PFSK-1 (cell line): Measurements from ENCODE around the gene OR4D9.

Source experiments
- FOXP2 ChIP-seq: optimal IDR thresholded peaks from 2 replicates; pipeline ENCODE3; 2011; ENCODE audit warnings: borderline replicate concordance, control low read depth, inconsistent platforms; ENCODE audit not compliant: insufficient read depth; ENCODE audit errors: extremely low read length, extremely low read depth
- POLR2AphosphoS5 ChIP-seq: IDR thresholded peaks from 2 replicates; pipeline ENCODE4 v1.6.1; 2012; ENCODE audit warnings: low read depth, mild to moderate bottlenecking, control low read depth, low read length, moderate library complexity
- SIN3A ChIP-seq: IDR thresholded peaks from 2 replicates; pipeline ENCODE4 v1.6.1; 2012; ENCODE audit warnings: mild to moderate bottlenecking, low read length, moderate library complexity, borderline replicate concordance; ENCODE audit not compliant: insufficient read depth
- TAF1 ChIP-seq: IDR thresholded peaks from 2 replicates; pipeline ENCODE4 v1.6.1; 2012; ENCODE audit warnings: low read length, control low read depth, borderline replicate concordance; ENCODE audit not compliant: insufficient read depth
- TF ChIP-seq, protein P1 (sequence below), 2 experiments: IDR thresholded peaks; 2 replicates each; pipeline versions ENCODE4 v1.6.1 to v1.8.0; 2011 to 2012; ENCODE audit warnings: low read depth in 2 of 2, low read length in 2 of 2, control low read depth in 1 of 2, inconsistent platforms in 1 of 2, mild to moderate bottlenecking in 1 of 2, moderate library complexity in 1 of 2; ENCODE audit not compliant: insufficient read depth in 1 of 2

Gene OR4D9

DNA sequence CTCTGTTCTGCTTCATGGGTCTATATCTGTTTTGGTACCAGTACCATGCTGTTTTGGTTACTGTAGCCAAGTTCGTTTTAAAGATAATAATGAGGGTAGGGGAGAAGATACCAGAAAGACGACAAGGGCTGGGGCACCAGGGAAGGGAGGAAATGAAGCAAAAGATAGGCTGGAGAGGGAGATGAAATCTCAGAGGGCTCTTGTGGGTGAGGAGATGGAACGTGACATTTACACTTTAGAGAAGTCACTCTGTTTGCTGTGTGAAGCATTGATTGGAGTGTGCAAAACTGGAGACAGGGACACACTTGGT is 33.5 kb downstream of the OR4D9 start:
- no peak for TF ChIP-seq FOXP2

DNA sequence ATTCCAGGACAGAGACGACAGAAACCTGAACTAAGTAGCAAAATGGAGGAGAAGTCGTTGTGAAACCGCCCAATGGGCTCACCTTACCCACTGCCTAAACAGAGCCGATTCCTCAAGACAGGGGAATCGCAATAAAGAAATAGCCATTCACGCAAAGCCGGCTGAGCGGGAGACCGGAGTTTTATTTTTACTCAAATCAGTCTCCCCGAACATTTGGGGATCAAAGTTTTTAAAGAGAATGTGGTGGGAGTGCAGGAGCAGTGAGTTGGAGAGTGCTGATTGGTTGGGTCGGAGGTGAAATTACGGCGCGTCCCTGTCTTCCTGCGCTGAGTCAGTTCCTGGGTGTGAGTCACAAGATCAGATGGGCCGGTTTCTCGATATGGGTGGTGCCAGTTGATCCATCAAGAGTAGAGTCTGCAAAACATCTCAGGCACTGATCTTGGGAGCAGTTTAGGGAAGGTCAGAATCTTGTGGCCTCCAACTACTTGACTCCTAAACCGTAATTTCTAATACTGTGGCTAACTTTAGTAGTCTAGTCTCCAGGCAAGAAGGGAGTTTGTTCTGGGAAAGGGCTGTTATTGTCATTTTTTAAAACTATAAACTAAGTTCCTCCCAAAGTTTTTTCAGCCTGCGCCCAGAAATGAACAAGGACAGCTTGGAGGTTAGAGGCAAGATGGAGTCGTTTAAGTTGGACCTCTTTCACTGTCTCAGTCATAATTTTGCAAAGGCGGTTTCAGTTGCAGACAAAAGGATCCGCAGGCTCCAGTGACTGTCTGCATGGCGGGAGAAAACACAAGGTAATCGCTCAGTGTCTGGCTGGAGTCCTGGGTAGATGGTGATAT is 34.1 kb downstream of the OR4D9 start:
- TF ChIP-seq POLR2AphosphoS5 (no peak), FOXP2 (no peak), SIN3A (no peak), TAF1 (no peak)
- TF ChIP-seq, protein P1, sequence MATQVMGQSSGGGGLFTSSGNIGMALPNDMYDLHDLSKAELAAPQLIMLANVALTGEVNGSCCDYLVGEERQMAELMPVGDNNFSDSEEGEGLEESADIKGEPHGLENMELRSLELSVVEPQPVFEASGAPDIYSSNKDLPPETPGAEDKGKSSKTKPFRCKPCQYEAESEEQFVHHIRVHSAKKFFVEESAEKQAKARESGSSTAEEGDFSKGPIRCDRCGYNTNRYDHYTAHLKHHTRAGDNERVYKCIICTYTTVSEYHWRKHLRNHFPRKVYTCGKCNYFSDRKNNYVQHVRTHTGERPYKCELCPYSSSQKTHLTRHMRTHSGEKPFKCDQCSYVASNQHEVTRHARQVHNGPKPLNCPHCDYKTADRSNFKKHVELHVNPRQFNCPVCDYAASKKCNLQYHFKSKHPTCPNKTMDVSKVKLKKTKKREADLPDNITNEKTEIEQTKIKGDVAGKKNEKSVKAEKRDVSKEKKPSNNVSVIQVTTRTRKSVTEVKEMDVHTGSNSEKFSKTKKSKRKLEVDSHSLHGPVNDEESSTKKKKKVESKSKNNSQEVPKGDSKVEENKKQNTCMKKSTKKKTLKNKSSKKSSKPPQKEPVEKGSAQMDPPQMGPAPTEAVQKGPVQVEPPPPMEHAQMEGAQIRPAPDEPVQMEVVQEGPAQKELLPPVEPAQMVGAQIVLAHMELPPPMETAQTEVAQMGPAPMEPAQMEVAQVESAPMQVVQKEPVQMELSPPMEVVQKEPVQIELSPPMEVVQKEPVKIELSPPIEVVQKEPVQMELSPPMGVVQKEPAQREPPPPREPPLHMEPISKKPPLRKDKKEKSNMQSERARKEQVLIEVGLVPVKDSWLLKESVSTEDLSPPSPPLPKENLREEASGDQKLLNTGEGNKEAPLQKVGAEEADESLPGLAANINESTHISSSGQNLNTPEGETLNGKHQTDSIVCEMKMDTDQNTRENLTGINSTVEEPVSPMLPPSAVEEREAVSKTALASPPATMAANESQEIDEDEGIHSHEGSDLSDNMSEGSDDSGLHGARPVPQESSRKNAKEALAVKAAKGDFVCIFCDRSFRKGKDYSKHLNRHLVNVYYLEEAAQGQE (IDR thresholded peaks at IDR 0.05; ENCODE audit: insufficient read depth in 1 of 2, low read depth in 2 of 2, low read length in 2 of 2), result no peak

DNA sequence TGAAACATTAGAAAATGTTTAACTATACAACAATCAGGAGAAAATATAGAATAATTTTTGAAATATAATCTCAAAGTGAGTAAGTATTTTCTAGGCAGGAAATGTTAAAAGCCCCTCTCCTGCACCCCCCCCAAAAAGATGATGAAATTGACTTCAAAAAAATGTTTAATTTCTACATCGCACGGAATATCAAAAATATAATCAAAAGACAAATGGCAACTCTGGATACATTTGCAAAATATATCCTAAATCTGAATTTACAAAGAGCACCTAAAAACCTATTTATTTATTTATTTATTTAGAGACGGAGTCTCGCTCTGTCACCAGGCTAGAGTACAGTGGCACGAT is 36.9 kb downstream of the OR4D9 start:
- TF ChIP-seq TAF1 (no peak), POLR2AphosphoS5 (no peak), FOXP2 (no peak), SIN3A (no peak)
- TF ChIP-seq, protein P1 (IDR thresholded peaks at IDR 0.05; ENCODE audit: insufficient read depth in 1 of 2, low read depth in 2 of 2, low read length in 2 of 2), result no peak

DNA sequence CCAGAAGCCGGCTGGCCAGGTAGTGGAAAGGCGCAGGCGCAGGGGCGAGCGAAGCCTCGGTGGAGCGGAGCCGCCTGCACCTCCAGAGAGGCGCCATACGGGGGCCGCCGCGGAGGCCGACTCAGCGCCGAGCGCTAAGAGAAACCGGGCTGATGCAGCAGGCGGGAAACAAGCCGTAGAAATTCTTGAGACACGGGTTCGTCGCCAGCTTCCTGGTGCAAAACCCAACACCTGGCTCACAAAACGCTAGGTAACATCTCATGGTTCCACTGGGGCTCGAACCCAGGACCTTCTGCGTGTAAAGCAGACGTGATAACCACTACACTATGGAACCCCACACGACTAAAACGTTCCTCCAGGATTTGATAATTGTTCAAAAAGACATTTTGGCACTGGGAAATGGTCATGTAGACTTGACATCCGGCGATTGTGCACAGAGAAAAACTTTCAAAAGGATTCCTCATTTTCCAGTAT is 39.1 kb downstream of the OR4D9 start:
- TF ChIP-seq FOXP2, result no peak
- no peak for TF ChIP-seq TAF1
- no peak for TF ChIP-seq SIN3A
- TF ChIP-seq POLR2AphosphoS5, result 0 out of 2 replicates have a peak, but pooled peaks have one; percentile 11
- TF ChIP-seq, protein P1 (IDR thresholded peaks at IDR 0.05; ENCODE audit: insufficient read depth in 1 of 2, low read depth in 2 of 2, low read length in 2 of 2), result no peak

DNA sequence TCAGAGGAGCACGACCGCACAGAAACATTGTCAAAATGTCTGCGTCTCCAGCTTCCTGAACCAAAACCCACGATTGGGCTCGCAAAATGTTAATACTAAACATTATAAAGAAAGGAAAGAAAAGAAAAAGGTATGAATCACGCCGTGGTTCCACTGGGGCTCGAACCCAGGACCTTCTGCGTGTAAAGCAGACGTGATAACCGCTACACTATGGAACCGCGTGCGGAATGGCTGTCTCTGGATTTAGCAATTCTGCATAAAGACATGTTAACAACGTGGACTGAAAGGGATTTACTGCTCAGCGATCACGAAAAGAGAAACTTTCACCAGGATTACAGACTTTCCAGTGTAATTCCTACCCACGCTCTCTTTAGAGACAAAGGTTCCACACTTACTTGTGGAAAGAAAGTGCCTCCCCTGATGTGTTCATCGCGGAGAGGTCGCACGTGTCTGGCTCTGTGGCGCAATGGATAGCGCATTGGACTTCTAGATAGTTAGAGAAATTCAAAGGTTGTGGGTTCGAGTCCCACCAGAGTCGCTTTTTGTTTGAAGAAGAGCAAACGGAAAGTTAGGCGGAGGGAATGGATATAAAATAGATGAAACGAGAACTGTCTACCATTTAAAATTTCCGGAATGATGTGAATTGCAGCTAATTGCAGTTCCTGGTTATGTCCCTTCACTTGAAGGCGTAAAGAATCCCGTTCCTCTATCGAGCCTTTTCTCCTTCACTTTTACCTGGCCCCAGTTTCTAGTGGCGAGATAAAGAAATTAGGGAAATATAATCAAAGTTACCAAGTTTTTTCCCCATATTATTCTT is 39.7 kb downstream of the OR4D9 start:
- TF ChIP-seq SIN3A (no peak), TAF1 (peak; percentile 59; the same call in 1 of the 2 replicates), POLR2AphosphoS5 (no peak), FOXP2 (no peak)
- TF ChIP-seq, protein P1 (IDR thresholded peaks at IDR 0.05; ENCODE audit: insufficient read depth in 1 of 2, low read depth in 2 of 2, low read length in 2 of 2), result 0 out of 4 replicates have a peak, but pooled peaks of 1 of the 2 experiments have one; percentile 34
